Endothelial cell of umbilical vein (primary cell): ENCODE data around the gene ZNF205. TPM values are rescaled to one million over a fixed set of nuclear protein-coding genes. Genes with fewer than 3 reads are reported as not detected.

Experiments
- BruUV-seq: library from RNA; stranded (reverse); fragments of 400-500 nt; replicated peaks from 2 replicates; lab custom pipeline; 2021; lab: Mats Ljungman, UMichigan
- CTCF ChIA-PET: fragments of 300-600, 350-600 bp; sonication (Branson Sonifier 250); formaldehyde crosslinking; loops from one replicate; lab custom pipeline; 2021; ENCODE audit warnings: antibody characterized with exemption, inconsistent platforms; lab: Charles Lee
- POLR2A ChIA-PET: fragments of 300-600, 350-600 bp; sonication (Branson Sonifier 250); formaldehyde crosslinking; loops from one replicate; lab custom pipeline; 2021; ENCODE audit warnings: antibody characterized with exemption, inconsistent platforms; lab: Charles Lee
- DNase-seq: peaks from one replicate; pipeline ENCODE4 v3.0.0-alpha.2; 2011; ENCODE audit warnings: low read depth, low spot score
- FAIRE-seq: peaks from 2 replicates; lab custom pipeline; 2011; peaks lifted over from hg19 to GRCh38; lab: Jason Lieb, UNC
- H2AFZ ChIP-seq: 2 replicates; pipeline ENCODE4 v1.6.0; 2012; ENCODE audit warnings: low read depth, low read length, control low read depth, inconsistent platforms
- H3K27ac ChIP-seq: 2 replicates; pipeline ENCODE4 v1.5.1; 2011; ENCODE audit warnings: low read depth, mild to moderate bottlenecking, control low read depth, low read length, moderate library complexity; ENCODE audit not compliant: insufficient read depth
- H3K27me3 ChIP-seq, 2 experiments: 2 replicates each; pipeline versions ENCODE4 v1.6.0 to v1.6.1; 2011; ENCODE audit warnings: low read length in 2 of 2, mixed read lengths in 1 of 2; ENCODE audit not compliant: control insufficient read depth in 2 of 2, insufficient read depth in 2 of 2
- H3K36me3 ChIP-seq, 2 experiments: 2 replicates in 1 of 2; 3 replicates in 1 of 2; pipeline ENCODE4 v1.5.1; 2011; ENCODE audit warnings: low read length in 2 of 2, mild to moderate bottlenecking in 1 of 2, moderate library complexity in 1 of 2; ENCODE audit not compliant: control insufficient read depth in 2 of 2, insufficient read depth in 2 of 2; ENCODE audit errors: extremely low read depth in 1 of 2
- H3K4me1 ChIP-seq: 3 replicates; pipeline ENCODE4 v1.5.1; 2011; ENCODE audit warnings: mild to moderate bottlenecking, low read length; ENCODE audit not compliant: control insufficient read depth, insufficient read depth; ENCODE audit errors: extremely low read depth
- H3K4me2 ChIP-seq: 2 replicates; pipeline ENCODE4 v1.6.1; 2011; ENCODE audit warnings: low read length, control low read depth, mixed read lengths; ENCODE audit not compliant: insufficient read depth
- H3K4me3 ChIP-seq, 3 experiments: fragments of 200-600 bp in 1 of 3; sonication (generic), shearing (Covaris generic) in 1 of 3; replicated peaks in 1 of 3; 2 replicates each; pipeline ENCODE4 v1.5.1; 2011 to 2016; ENCODE audit warnings: control low read depth in 3 of 3, low read length in 3 of 3, mild to moderate bottlenecking in 2 of 3, inconsistent platforms in 1 of 3, low read depth in 1 of 3, moderate library complexity in 1 of 3; ENCODE audit not compliant: insufficient read depth in 1 of 3
- H3K79me2 ChIP-seq: 2 replicates; pipeline ENCODE4 v1.6.0; 2012; ENCODE audit warnings: low read length, inconsistent platforms; ENCODE audit not compliant: control insufficient read depth, insufficient read depth
- H3K9ac ChIP-seq: replicated peaks from 2 replicates; pipeline ENCODE3; 2011; ENCODE audit warnings: low read length, control low read depth; ENCODE audit not compliant: insufficient read depth; ENCODE audit errors: extremely low read depth
- H3K9me1 ChIP-seq: replicated peaks from 3 replicates; pipeline ENCODE4 v1.6.0; 2011; ENCODE audit warnings: mild to moderate bottlenecking, low read length; ENCODE audit not compliant: control insufficient read depth, insufficient read depth; ENCODE audit errors: extremely low read depth
- H3K9me3 ChIP-seq: replicated peaks from 2 replicates; pipeline ENCODE4 v1.5.1; 2012; ENCODE audit warnings: low read length, inconsistent platforms; ENCODE audit not compliant: control insufficient read depth, insufficient read depth
- H4K20me1 ChIP-seq: replicated peaks from 2 replicates; pipeline ENCODE3; 2011; ENCODE audit warnings: mild to moderate bottlenecking, low read length; ENCODE audit not compliant: control insufficient read depth, insufficient read depth; ENCODE audit errors: extremely low read depth
- EZH2 ChIP-seq: IDR thresholded peaks from 2 replicates; pipeline ENCODE4 v1.6.1; 2012; ENCODE audit warnings: borderline replicate concordance, low read depth, mild to moderate bottlenecking, moderate library complexity, low read length, inconsistent platforms; ENCODE audit not compliant: severe bottlenecking
- FOS ChIP-seq: IDR thresholded peaks from 2 replicates; pipeline ENCODE4 v1.6.1; 2011; ENCODE audit warnings: mild to moderate bottlenecking, low read length, moderate library complexity, borderline replicate concordance; ENCODE audit not compliant: insufficient read depth
- GATA2 ChIP-seq: IDR thresholded peaks from 2 replicates; pipeline ENCODE4 v1.7.0; 2011; ENCODE audit warnings: low read depth, mild to moderate bottlenecking, moderate library complexity, mixed read lengths, low read length; ENCODE audit not compliant: insufficient read length, insufficient read depth
- JUN ChIP-seq: IDR thresholded peaks from 2 replicates; pipeline ENCODE4 v1.6.1; 2011; ENCODE audit warnings: borderline replicate concordance, low read depth; ENCODE audit not compliant: insufficient read length, insufficient read depth
- MYC ChIP-seq: IDR thresholded peaks from one replicate; pipeline ENCODE4 v1.6.1; 2011; ENCODE audit warnings: mild to moderate bottlenecking, low read depth, low read length
- POLR2A ChIP-seq: IDR thresholded peaks from 2 replicates; pipeline ENCODE4 v1.6.1; 2012; ENCODE audit warnings: low read depth, mild to moderate bottlenecking, control low read depth, low read length
- POLR2AphosphoS5 ChIP-seq: IDR thresholded peaks from 2 replicates; pipeline ENCODE4 v1.6.1; 2012; ENCODE audit warnings: low read depth, mild to moderate bottlenecking, control low read depth, low read length, moderate library complexity; ENCODE audit not compliant: insufficient read depth
- dilution Hi-C: fragments of 300-500 bp; cut with MboI; formaldehyde crosslinking; loops from one replicate; pipeline ENCODE4 v1.15.0; 2019; ENCODE audit warnings: low sequenced_read_pairs; ENCODE audit not compliant: extremely low pct_ligation_motif_present
- intact Hi-C: fragments of 100-400 bp; cut with micrococcal nuclease; formaldehyde crosslinking; loops from one replicate; pipeline ENCODE4 v1.10.0; 2022
- polyA plus RNA-seq, 4 experiments: library from polyadenylated mRNA; depleted of rRNA in 3 of 4; stranded (reverse) in 3 of 4; unstranded in 1 of 4; fragments of >200 nt; gene quantifications; 2 replicates each; pipeline versions ENCODE4 v1.2.1 to v1.2.3, GENCODE V29; 2011 to 2012; ENCODE audit warnings: missing spikeins in 1 of 4
- total RNA-seq: library from RNA; stranded (reverse); gene quantifications from 2 replicates; pipeline ENCODE4 v1.2.3, GENCODE V29; 2021
- TF ChIP-seq, protein P1 (sequence below): IDR thresholded peaks from 2 replicates; pipeline ENCODE4 v1.6.1; 2011; ENCODE audit not compliant: insufficient read depth, insufficient read length
- TF ChIP-seq, protein P2 (sequence below), 2 donors: IDR thresholded peaks; 1 replicate in 1 of 2; 2 replicates in 1 of 2; pipeline ENCODE4 v1.5.1; 2011; ENCODE audit warnings: low read length in 2 of 2, mild to moderate bottlenecking in 2 of 2, moderate library complexity in 2 of 2, control low read depth in 1 of 2, inconsistent platforms in 1 of 2, low read depth in 1 of 2; ENCODE audit not compliant: insufficient read depth in 1 of 2; ENCODE audit errors: extremely low read depth in 1 of 2

Gene ZNF205
- total and polyA plus RNA-seq, 2 donors (not counting 3 experiments of a cell fraction or from before 2014, with no cell fraction given), result 18.5 to 19.0 TPM

DNA sequence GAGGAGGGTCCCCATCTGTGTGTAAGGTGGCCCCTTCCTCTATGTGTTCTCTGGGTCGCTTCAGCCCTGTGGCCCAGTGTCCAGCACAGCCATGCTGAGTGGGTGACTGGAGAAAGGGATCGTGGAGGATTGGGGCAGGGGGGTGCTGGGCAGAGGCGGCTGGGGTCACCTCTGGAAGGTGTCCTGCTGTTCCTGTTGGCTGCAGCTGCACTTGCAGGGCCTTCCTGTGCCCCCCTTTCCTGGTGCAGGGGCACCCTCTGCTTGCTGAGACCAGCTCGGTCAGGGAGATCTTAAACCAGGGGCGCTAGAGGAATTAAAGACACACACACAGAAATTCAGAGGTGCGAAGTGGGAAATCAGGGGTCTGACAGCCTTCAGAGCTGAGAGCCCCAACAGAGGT, 35.8 kb upstream of the ZNF205 start:
- dilution Hi-C loops, result no loop called here

DNA sequence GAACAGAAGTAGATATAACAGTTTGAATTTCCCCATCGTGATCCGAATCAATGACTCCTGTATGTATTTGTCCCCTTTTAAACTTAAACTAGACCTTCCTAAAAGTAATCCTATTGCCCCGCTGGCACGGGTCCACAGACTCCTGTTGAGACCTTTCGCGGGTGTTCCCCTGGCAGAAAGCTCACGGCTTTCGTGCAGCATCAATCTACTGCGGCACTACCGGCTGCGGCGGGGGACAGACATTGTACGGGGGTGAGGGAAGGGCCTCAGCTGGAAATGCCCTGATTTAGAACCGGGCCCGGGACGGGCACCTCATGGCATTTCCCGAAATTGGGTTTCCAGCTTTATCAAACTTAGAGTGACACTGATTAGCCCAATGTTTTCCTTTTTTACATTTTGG, 32.4 kb upstream of the ZNF205 start:
- Histone ChIP-seq H3K79me2 (no peaks in the 10 kb centered on the region), H3K27ac (no peak overlapping the region), H2AFZ (no peak overlapping the region), H3K27me3 (no peaks in the 10 kb centered on the region), H3K4me2 (no peak overlapping the region), H3K9me1 (no peaks in the 10 kb centered on the region), H3K9ac (no peak overlapping the region), H3K4me1 (no peaks in the 10 kb centered on the region), H3K36me3 (no peaks in the 10 kb centered on the region), H4K20me1 (no peaks in the 10 kb centered on the region), H3K9me3 (no peaks in the 10 kb centered on the region), H3K4me3 (no peak overlapping the region)
- no TSS peak for BruUV-seq
- ChIA-PET CTCF (interaction anchor here (1.2 to 1.6 kb wide), 3 partner anchors 21 to 50 kb away, joined by 4 to 9 read pairs (median 6); no protein-coding TSS in a partner anchor), POLR2A (no interaction called here)
- TF ChIP-seq GATA2, result no peak
- no peak for TF ChIP-seq EZH2
- TF ChIP-seq POLR2AphosphoS5, result no peak
- no peak for TF ChIP-seq POLR2A
- TF ChIP-seq FOS, result no peak
- TF ChIP-seq MYC, result no peak
- TF ChIP-seq, protein P1, sequence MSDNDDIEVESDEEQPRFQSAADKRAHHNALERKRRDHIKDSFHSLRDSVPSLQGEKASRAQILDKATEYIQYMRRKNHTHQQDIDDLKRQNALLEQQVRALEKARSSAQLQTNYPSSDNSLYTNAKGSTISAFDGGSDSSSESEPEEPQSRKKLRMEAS, result no peak
- TF ChIP-seq JUN, result no peak
- TF ChIP-seq, protein P2, sequence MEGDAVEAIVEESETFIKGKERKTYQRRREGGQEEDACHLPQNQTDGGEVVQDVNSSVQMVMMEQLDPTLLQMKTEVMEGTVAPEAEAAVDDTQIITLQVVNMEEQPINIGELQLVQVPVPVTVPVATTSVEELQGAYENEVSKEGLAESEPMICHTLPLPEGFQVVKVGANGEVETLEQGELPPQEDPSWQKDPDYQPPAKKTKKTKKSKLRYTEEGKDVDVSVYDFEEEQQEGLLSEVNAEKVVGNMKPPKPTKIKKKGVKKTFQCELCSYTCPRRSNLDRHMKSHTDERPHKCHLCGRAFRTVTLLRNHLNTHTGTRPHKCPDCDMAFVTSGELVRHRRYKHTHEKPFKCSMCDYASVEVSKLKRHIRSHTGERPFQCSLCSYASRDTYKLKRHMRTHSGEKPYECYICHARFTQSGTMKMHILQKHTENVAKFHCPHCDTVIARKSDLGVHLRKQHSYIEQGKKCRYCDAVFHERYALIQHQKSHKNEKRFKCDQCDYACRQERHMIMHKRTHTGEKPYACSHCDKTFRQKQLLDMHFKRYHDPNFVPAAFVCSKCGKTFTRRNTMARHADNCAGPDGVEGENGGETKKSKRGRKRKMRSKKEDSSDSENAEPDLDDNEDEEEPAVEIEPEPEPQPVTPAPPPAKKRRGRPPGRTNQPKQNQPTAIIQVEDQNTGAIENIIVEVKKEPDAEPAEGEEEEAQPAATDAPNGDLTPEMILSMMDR (IDR thresholded peaks at IDR 0.05; ENCODE audit: extremely low read depth in 1 of 2, insufficient read depth in 1 of 2, low read depth in 1 of 2, low read length in 2 of 2), result no peak
- dilution Hi-C loops, result no loop called here
- DNase-seq (no peak), FAIRE-seq (no peak)
- intact Hi-C loops, result no loop called here

More for the DNA sequence above, 35.8 kb upstream of the ZNF205 start:
- Histone ChIP-seq H3K4me1 (no peaks in the 10 kb centered on the region), H3K9me3 (no peaks in the 10 kb centered on the region), H3K36me3 (no peaks in the 10 kb centered on the region), H3K27ac (no peak overlapping the region), H3K27me3 (peaks cover 0 to 2% of the 10 kb centered on the region in 2 experiments), H3K4me3 (no peak overlapping the region), H3K4me2 (no peak overlapping the region), H3K9ac (no peak overlapping the region), H3K79me2 (no peaks in the 10 kb centered on the region), H3K9me1 (no peaks in the 10 kb centered on the region), H2AFZ (no peak overlapping the region), H4K20me1 (no peaks in the 10 kb centered on the region)
- ChIA-PET POLR2A (no interaction called here), CTCF (interaction anchor here (1.0 to 2.1 kb wide), 3 partner anchors 17 to 45 kb away, joined by 3 to 7 read pairs (median 5); no protein-coding TSS in a partner anchor)
- FAIRE-seq, result no peak
- intact Hi-C loops, result no loop called here
- TF ChIP-seq, protein P2 (IDR thresholded peaks at IDR 0.05; ENCODE audit: extremely low read depth in 1 of 2, insufficient read depth in 1 of 2, low read depth in 1 of 2, low read length in 2 of 2), result no peak
- no peak for TF ChIP-seq MYC
- TF ChIP-seq EZH2, result no peak
- no peak for TF ChIP-seq GATA2
- no peak for TF ChIP-seq POLR2A
- DNase-seq, result no peak
- BruUV-seq, result no TSS peak
